HG02884 (cell line): Measurements from ENCODE around the gene LZTS2.
"Not testable (repeated sequence)": the region's sequence is repeated elsewhere in the genome, so short reads cannot be mapped to it uniquely, and the experiment has no call there.

ENCODE experiments used
- ATAC-seq: cut with Tn5 transposase; IDR thresholded peaks from one replicate; pipeline ENCODE4 v1.9.1; 2021; ENCODE audit warnings: mild to moderate bottlenecking, moderate library complexity; ENCODE audit not compliant: unreplicated experiment

LZTS2 gene, protein sequence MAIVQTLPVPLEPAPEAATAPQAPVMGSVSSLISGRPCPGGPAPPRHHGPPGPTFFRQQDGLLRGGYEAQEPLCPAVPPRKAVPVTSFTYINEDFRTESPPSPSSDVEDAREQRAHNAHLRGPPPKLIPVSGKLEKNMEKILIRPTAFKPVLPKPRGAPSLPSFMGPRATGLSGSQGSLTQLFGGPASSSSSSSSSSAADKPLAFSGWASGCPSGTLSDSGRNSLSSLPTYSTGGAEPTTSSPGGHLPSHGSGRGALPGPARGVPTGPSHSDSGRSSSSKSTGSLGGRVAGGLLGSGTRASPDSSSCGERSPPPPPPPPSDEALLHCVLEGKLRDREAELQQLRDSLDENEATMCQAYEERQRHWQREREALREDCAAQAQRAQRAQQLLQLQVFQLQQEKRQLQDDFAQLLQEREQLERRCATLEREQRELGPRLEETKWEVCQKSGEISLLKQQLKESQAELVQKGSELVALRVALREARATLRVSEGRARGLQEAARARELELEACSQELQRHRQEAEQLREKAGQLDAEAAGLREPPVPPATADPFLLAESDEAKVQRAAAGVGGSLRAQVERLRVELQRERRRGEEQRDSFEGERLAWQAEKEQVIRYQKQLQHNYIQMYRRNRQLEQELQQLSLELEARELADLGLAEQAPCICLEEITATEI

DNA sequence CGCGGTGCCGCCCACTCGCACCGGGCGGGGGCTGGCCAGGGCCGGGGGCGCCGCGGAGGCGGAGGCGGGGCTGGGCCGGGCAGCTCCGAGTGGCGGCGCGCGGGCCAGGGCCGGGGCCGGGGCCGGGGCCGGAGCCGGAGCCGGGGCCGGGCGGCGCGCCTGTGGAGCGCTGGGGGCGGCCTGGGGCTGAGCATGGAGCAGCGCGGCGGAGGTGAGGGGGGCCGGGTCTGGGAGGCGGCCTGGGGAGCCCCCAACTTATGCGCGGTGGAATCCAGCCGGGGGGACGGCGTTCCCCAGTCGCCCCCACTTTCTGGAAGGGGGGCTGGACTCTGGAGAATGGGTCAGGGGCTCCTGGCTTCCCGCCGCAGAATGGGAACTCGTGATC is at the start of gene LZTS2:
Gene LZTS2 (plus strand): TSS at position 67 of the 385 bp plus-strand sequence. CDS start 2,731 bp downstream, outside the sequence.
- no peak for ATAC-seq

DNA sequence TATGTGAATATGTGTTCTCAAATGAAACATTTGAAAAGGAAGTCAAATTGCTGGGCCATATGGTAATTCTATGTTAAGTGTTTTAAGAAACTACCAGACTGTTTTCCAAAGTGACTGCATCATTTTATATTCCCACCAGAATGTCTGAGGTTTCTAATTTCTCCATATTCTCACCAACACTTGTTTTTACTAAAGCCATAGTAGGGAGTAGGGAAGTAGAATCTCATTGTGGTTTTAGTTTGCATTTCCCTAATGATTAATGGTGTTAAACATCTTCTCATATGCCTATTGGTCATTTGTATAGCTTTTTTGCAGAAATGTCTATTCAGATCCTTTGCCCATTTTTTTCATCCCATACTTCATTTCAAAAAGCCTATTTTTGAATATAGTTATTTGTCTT is 39.4 kb upstream of the LZTS2 start:
- ATAC-seq = no peak

DNA sequence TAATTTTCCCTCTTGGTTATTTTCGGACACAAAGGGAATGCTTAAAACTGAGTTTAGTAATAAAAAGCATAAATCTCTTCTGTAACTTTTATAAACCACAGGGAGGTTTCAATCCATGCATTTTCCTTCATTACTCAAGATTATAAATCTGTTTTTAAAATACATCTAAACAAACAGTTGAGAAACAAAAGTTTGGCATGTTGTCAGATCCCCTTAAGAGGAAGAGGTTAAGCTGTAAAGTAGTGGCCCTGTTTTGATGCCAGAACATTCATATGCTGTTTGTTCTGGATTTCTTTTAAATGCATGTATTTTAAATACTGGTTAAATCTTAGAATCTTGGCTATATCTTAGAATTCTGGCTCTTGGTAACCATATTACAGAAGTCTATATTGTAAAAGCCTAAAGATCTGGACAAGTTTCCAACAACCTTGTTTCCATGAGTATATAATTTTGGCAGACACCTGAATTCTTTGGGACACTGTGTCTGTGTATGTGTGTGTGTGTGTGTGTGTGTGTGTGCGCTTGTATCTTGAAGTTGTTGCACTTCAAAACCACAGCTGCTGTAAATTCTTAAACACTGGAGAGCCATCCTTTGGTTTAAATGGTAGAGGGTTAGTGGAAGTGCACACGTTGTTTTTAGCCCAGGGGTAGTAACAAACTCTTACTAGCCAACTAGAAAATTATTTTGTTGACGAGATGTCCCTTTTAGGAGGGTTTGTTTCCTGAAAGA is 37.1 kb upstream of the LZTS2 start:
- no peak for ATAC-seq

DNA sequence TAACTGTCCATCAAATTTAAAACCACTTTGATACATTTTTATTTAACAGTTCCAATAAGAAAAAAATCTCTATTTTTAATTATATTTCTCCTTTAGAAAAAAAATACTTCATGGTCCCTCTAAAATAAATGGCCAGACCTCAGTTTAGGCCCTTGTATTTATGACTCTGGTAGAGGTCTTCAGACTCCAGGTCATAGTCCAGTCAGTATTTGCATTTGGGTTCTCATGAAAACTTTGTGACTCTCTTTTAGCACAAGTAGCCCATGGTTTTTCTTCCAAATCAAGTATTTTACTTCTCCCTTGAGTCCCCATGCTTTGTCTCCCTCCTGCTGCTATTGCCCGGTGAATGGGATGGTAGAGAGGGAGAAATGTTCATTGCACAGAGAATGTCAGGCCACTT is 35.8 kb upstream of the LZTS2 start:
- no peak for ATAC-seq

DNA sequence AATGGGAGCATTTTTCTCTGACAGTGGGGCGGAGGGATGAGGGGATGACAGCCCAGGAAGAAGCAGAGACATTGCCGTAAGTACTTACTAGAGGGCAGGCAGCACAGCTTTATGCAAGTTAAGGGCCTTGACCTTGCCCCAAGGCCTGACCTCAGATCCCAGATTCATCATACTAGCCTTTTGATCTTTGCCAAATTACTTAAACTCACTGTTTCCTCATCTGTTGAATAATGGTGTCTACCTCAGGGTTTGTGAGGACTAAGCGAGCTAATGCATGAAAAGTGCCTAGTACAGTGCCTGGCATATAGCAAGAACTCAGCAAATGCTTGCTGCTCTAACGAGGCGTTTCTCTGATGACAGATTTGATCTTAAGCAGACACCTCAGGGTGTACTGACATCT is 33.8 kb upstream of the LZTS2 start:
- no peak for ATAC-seq

DNA sequence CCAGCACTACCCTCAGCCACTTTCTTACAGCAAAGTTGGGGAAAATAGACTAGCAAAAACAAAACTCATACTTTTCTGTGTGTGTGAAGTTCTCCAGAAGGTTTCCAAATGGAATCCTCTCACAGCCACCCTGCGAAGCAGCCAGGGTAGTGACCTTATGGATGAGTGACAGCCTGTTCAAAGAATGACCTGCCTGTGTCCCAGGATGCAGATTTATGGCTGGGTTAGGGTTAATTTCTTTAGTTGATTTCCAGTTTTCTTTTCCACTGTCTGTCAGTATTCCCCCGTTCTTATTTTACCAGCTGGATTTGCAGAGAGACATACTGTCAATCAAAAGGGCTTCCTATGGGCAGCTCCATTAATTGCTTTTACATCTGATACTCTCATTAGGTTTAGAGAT is 32.7 kb upstream of the LZTS2 start:
- no peak for ATAC-seq

DNA sequence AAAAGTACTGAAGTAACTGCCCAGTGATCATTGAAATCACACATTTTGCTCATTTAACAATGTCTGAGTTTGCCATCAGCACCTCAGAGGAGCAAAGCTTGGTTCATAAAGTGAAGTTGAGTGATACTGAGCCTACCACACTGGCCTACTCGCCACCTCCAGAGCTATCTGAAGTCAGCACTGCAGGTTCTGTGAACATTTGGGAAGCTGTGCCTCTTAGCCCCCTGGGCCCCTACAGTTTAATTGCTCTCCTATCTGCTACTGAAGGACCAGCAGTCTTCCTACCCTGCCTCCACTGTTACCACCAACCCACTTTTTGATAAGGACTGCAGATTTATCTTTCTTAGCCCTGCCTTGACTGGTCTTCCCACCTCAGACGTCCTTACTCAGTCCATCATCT is 32.3 kb upstream of the LZTS2 start:
- ATAC-seq = no peak

DNA sequence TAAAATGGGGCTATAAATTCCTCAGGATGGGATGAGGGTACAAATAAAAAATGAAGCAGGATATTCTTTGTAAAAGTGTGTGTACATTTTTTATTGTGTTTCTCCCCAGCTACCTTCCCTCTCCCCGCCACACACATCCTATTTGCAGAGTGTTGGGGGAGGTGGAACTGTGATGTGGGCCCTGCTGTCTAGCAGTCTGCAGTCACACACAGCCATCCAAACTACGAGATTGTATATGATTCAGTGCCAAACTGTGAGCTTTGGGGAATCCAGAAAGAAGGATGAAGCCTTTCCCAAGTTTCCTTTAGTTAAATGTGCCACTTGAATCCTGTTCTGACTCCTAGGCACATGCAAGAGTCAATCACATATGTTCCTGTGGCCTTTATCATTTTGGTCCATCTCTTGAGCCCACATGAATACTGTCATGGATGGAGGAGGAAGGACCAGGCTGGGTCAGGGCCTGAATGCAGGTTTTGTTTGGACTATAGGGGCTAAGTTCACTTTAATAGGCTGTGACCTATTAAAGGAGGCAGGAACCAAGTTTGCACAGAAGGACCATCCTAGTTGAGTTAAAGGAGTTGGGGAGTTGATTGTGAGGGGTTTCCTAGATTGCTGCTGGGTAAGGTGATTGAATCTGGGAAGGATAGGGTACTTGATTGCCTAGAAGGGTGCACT is 31.4 kb upstream of the LZTS2 start:
- ATAC-seq = no peak

DNA sequence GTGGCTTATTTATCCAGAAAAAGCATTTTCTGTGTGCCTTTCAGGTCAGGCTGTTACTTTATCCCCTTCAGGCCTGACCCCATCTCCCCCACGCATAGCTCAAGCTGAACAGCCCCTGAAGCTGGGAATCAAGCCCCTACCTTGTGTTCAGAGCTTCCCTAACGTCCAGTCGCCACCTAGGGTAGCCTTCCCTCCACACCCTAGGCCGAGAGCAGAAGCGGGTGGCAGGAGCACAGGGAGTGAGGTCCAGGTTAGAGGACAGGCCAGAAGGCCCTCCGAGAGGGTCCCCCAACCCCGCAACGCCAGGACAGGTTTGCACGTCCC is 30.8 kb upstream of the LZTS2 start:
- ATAC-seq = no peak

DNA sequence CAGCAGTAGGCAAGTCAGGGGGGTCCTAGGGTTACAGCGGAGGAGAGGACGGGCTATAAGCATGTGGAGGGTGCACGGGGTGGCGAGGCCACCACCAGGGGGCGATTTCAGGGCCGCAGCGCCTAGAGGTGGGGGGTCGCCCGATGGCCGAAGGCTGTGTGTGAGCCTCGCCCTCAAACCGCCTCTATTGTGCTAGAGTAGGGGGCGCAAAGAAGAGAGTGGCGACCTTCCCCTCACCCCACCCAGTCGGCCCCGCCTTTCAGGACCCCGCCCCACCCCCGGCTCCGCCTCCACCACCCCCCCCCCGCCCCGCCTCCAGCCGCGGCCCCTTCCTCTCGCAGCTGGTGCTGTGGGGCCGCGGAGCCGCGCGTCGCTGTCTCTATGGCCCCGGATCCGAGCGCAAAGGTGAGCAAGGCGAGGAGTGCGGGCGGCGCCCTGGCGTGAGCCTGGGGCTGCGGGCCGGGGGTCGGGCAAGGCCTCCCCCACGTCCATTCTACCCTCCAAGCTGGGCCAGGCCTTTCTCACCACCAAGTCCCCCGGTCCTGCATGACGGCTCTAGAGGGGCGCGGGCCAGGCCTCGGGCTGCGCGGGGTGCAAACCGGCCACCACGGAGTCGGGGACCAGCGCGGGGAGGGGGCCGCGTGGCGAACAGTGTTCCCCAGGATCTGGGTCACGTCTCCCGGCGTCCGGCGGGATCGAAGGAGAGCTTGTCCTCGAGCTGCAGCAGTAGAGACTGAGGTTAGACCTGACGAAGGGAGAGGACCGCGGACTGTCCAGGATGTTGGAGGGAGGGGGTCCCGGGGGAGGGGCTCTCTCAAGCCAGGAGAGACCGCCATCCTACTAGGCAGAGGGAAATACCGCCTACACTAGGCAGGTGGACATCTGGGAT is 30.2 kb upstream of the LZTS2 start, which contains the start of gene SEMA4G:
Gene SEMA4G (plus strand): TSS at position 318 of the 889 bp plus-strand sequence. CDS start 3,409 bp downstream, outside the sequence.
- no peak for ATAC-seq

DNA sequence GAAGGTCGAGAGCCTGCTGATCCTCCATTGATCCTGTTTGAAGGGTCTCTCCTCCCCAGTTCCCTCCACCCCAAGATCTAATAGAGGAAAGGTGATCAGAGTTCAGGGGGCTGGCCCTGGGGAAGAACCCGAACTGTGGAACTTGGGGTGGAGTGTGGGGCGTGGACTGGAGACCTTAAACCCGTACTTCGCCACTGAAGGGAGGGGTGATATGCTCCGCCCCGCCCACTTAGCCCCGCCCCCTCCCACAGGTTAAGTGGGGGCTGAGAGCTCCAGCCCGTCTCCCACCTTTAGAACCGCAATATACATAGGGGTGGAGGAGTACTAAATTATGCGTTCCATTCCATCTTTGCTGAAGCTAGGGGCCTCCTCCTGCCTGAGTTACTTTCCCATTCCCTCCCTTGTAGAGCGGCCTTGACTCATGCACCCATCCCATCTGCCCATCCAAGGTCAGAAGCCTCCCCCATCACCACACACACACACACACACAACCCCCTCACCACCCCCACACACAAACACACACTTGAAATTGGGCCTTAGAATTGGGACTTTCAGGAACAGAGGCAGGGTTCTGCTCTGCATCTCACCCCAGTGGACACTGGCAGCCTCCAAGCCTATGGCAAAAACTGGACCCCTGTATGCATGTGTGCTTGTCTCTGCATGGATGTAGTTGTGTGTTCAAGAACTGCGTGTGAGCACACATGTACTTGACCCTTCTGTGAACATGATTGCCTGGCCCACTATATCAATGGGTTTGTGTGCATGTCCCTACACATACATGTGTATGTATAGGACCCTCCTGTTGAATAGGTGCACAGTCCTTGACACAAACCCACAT is 29.3 kb upstream of the LZTS2 start:
- no peak for ATAC-seq

DNA sequence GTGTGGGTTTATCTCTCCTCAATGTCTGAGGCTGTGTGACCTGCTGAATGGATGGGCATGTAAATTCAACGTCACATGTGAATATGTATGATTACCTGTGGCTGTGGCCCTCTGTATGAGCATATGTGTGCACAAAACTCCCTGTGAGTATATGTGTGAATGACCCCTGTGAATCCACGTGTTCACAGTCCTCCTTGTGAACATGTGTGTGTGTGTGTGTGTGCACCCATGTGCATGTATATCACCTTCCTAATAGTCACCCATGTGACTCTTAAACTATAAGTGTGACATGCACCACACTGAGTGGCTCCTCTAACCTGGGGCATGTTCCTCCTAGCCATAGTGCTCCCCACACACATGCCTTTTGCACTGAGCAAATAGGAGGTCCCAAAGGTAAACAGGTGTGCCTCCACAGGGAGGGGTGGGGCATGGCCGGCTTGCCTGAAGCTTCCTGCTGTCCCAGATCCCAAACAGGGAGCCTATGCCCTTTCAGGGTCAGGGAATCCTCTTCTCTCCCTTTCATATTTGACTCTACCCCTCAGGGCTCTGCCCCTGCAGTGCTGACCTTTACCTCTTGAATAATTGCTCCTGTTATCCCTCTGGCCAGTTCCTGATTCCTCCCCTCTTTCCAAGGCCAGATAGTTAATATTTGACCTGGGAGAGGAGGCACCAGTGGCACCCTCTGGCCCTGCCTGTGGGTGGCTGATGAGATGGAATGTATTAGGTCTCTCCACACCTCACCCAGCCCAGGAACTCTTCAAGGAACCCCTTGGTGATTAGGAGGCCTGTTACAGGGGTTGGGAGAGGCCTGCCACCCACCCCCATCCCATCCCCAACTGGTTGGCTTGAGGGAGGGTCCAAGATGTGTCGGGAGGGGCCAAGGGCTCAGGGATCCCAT is 28.4 kb upstream of the LZTS2 start:
- no peak for ATAC-seq

DNA sequence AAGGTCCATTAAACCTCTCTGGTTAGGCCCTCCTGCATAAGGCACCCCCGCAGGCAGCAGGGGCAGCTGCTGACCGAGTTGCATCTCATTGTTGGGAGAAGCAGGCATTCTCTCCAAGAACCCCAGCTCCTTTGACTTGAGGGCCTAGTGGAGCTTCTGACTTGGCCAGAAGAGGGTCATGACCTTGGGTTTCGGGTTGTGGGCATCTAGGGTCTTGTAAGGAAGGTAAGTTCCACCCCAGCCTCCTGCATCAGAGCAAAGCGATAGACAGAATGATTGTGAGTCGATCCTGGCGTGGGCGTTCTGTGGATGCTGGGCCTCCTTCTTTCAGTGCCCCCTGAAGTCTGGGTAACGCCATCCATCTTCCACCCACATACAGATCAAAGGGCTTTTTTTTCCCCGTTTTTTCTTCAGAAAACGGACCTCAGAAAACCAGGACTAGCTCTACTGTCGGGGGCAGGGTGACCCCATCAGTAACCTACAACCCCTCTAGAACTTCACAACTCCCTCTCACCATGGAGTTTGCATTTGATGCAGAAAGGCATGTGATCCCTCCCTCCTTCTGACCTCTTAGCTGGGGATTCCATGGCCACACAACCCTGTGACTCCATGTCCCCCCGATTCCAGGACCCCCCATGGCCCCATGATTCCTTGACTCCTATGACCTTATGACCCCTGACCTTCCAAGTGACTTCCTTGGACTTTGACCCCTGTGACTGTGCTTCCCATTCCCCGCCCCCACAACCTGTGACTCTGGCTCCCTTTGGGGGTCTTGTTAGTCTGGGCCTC is 27.3 kb upstream of the LZTS2 start:
- ATAC-seq = no peak

DNA sequence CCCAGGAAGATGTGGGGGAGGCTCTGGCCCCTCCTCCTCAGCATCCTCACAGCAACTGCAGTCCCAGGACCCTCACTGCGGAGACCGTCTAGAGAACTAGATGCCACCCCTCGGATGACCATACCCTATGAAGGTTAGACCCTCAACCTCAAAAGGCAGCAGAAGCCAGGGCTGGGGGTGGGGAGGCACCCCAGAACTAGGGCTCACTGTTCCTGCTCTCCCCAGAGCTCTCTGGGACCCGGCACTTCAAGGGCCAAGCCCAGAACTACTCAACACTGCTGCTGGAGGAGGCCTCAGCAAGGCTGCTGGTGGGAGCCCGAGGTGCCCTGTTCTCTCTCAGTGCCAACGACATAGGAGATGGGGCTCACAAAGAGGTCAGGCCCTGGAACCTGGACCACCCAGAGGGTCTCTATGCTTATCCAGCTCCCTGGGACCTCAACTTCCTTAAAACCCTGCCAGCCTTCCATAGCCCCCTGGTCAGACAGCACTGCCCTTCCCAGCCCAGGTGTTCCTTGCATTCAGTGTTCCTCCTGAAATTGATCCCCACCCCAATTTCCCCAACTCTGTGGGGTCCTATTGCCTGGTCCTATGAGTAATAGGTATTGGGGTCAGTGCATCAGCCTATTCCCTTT is 26.6 kb upstream of the LZTS2 start:
- ATAC-seq = no peak

DNA sequence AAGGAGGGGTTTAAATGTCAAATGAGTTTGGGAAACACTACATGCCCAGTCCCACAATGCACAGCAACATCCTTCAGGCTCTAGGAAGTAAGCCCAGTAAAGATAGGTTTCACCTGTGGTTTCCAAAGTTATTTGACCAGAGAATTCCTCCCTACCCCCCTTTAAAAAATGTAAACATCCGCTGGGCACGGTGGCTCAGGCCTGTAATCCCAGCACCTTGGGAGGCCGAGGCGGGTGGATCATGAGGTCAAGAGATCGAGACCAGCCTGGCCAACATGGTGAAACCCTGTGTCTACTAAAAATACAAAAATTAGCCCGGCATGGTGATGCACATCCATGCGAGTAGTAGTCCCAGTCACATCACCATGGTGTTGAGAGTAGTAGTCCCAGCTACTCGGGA is 24.2 kb upstream of the LZTS2 start:
- ATAC-seq = not testable (repeated sequence)

DNA sequence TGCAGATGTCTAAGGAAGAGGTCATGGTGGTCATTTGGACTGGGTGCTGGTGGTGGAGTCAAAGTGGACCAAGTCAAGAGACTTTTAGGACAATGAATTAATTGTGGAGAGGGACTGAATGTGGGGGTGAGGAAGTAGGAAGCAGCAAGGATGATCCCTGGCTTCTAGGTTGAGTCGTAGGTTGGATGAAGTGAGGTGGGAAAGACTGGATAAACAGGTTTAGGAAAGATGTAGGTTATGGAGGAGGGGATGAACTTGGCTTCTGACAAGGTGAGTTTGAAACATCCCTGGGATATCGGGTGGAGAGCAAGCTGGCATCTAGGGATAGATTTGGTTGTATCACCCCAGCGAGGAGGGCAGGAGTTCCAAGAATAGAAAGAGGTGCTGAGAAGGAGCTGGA is 22.7 kb upstream of the LZTS2 start:
- no peak for ATAC-seq

DNA sequence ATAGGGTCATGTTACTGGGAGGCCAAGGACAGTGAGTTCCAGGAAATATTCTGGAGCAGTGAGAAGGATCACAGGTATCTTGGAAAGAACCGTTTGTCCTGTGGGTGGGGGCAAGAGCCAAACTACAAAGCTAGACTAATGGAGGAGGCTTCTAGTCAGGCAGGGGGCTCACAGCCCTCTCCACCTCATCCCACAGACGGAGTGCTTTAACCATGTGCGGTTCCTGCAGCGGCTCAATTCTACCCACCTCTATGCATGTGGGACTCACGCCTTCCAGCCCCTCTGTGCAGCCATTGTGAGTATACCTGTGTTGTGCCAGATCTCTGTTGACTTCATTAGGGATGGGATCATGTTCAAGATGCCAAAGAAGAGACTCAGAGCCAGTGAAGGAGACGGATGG is 22.2 kb upstream of the LZTS2 start:
- ATAC-seq = no peak
